Subcutaneous abdominal adipose tissue (tissue), 5 donors: ENCODE results near the gene XG.
"Not testable (repeated sequence)": the region's sequence is repeated elsewhere in the genome, so short reads cannot be mapped to it uniquely, and the experiment has no call there.

Source experiments
- H3K27ac ChIP-seq: one replicate; pipeline ENCODE4 v1.7.0; 2013; ENCODE audit warnings: low read depth, mild to moderate bottlenecking, inconsistent platforms, low read length, moderate library complexity
- H3K27me3 ChIP-seq, 5 donors: one replicate each; pipeline ENCODE4 v1.7.0; 2013; ENCODE audit warnings: low read length in 5 of 5, inconsistent platforms in 1 of 5; ENCODE audit not compliant: control insufficient read depth in 5 of 5, insufficient read depth in 4 of 5
- H3K36me3 ChIP-seq, 5 donors: one replicate each; pipeline ENCODE4 v1.7.0; 2013; ENCODE audit warnings: low read length in 5 of 5; ENCODE audit not compliant: control insufficient read depth in 5 of 5, insufficient read depth in 5 of 5
- H3K4me1 ChIP-seq, 5 donors: one replicate each; pipeline ENCODE4 v1.7.0; 2013; ENCODE audit warnings: low read length in 5 of 5, mild to moderate bottlenecking in 3 of 5, moderate library complexity in 1 of 5; ENCODE audit not compliant: control insufficient read depth in 5 of 5, insufficient read depth in 5 of 5
- H3K4me3 ChIP-seq, 5 donors: one replicate each; pipeline ENCODE4 v1.7.0; 2013; ENCODE audit warnings: low read length in 5 of 5, low read depth in 1 of 5
- H3K9ac ChIP-seq, 5 donors: one replicate each; pipeline ENCODE4 v1.7.0; 2013; ENCODE audit warnings: low read length in 5 of 5, mild to moderate bottlenecking in 4 of 5, moderate library complexity in 3 of 5
- H3K9me3 ChIP-seq, 5 donors: one replicate each; pipeline ENCODE4 v1.7.0; 2013; ENCODE audit warnings: low read length in 5 of 5; ENCODE audit not compliant: control insufficient read depth in 5 of 5
- donor health status: healthy.
- donor health status: healthy.
- donor health status: healthy.
- donor health status: healthy.
- donor health status: healthy.

The XG gene

GRCh38 chrX:2712428-2712827 lies 39.4 kb upstream of the XG start:
- Histone ChIP-seq H3K36me3 (peaks cover 5 to 54% (median 43%) of the 10 kb centered on the region in 5 donors), H3K9ac (no peak overlapping the region)

GRCh38 chrX:2712890-2713840 lies 38.7 kb upstream of the XG start:
- H3K4me1 ChIP-seq: peaks cover 9 to 35% (median 28%) of the 10 kb centered on the region in 5 donors
- no peaks in the 10 kb centered on the region for H3K9me3 ChIP-seq
- no peaks in the 10 kb centered on the region for H3K27me3 ChIP-seq
- H3K4me3 ChIP-seq: no peak overlapping the region
- H3K36me3 ChIP-seq: peaks cover 8 to 61% (median 50%) of the 10 kb centered on the region in 5 donors
- H3K27ac ChIP-seq: no peak overlapping the region
- no peak overlapping the region for H3K9ac ChIP-seq

More at GRCh38 chrX:2712428-2712827, 39.4 kb upstream of the XG start:
- no peaks in the 10 kb centered on the region for H3K9me3 ChIP-seq
- peaks cover 10 to 42% (median 36%) of the 10 kb centered on the region in 5 donors for H3K4me1 ChIP-seq
- H3K27me3 ChIP-seq: no peaks in the 10 kb centered on the region
- no peak overlapping the region for H3K27ac ChIP-seq
- no peak overlapping the region for H3K4me3 ChIP-seq

GRCh38 chrX:2714551-2714950 lies 37.3 kb upstream of the XG start:
- Histone ChIP-seq H3K9ac (no peak overlapping the region), H3K27me3 (no peaks in the 10 kb centered on the region), H3K9me3 (no peaks in the 10 kb centered on the region), H3K36me3 (peaks cover 18 to 68% (median 56%) of the 10 kb centered on the region in 5 donors), H3K4me3 (no peak overlapping the region), H3K4me1 (peaks cover 3 to 21% (median 15%) of the 10 kb centered on the region in 5 donors), H3K27ac (no peak overlapping the region)

- Histone ChIP-seq H3K36me3 (peaks cover 19 to 74% (median 62%) of the 10 kb centered on the region in 5 donors), H3K4me1 (peaks cover 0 to 15% (median 10%) of the 10 kb centered on the region in 5 donors), H3K9ac (no peak overlapping the region), H3K27me3 (no peaks in the 10 kb centered on the region), H3K4me3 (no peak overlapping the region), H3K9me3 (no peaks in the 10 kb centered on the region), H3K27ac (no peak overlapping the region)
Observed at GRCh38 chrX:2715066-2715600, 36.7 kb upstream of the XG start.

- H3K4me3 ChIP-seq: no peak overlapping the region
- H3K27ac ChIP-seq: no peak overlapping the region
- no peaks in the 10 kb centered on the region for H3K9me3 ChIP-seq
- peaks cover 0 to 9% (median 2%) of the 10 kb centered on the region in 5 donors for H3K4me1 ChIP-seq
- H3K36me3 ChIP-seq: peaks cover 23 to 87% (median 72%) of the 10 kb centered on the region in 5 donors
- no peaks in the 10 kb centered on the region for H3K27me3 ChIP-seq
- no peak overlapping the region for H3K9ac ChIP-seq
Observed at GRCh38 chrX:2717312-2717711, 34.5 kb upstream of the XG start.

- H3K4me3 ChIP-seq: no peak overlapping the region
- H3K9me3 ChIP-seq: no peaks in the 10 kb centered on the region
- no peak overlapping the region for H3K27ac ChIP-seq
- no peaks in the 10 kb centered on the region for H3K4me1 ChIP-seq
- H3K36me3 ChIP-seq: peaks cover 29 to 89% (median 77%) of the 10 kb centered on the region in 5 donors
- no peaks in the 10 kb centered on the region for H3K27me3 ChIP-seq
- no peak overlapping the region for H3K9ac ChIP-seq
Observed at GRCh38 chrX:2718821-2719220, 33.0 kb upstream of the XG start.

GRCh38 chrX:2719774-2720447 lies 31.9 kb upstream of the XG start:
- no peaks in the 10 kb centered on the region for H3K9me3 ChIP-seq
- no peak overlapping the region for H3K27ac ChIP-seq
- no peaks in the 10 kb centered on the region for H3K27me3 ChIP-seq
- peaks cover 32 to 96% (median 78%) of the 10 kb centered on the region in 5 donors for H3K36me3 ChIP-seq
- H3K9ac ChIP-seq: no peak overlapping the region
- no peaks in the 10 kb centered on the region for H3K4me1 ChIP-seq
- no peak overlapping the region for H3K4me3 ChIP-seq

- no peak overlapping the region for H3K4me3 ChIP-seq
- no peaks in the 10 kb centered on the region for H3K4me1 ChIP-seq
- H3K9me3 ChIP-seq: no peaks in the 10 kb centered on the region
- H3K27ac ChIP-seq: no peak overlapping the region
- H3K9ac ChIP-seq: no peak overlapping the region
- H3K27me3 ChIP-seq: no peaks in the 10 kb centered on the region
- H3K36me3 ChIP-seq: peaks cover 30 to 94% (median 78%) of the 10 kb centered on the region in 5 donors
Observed at GRCh38 chrX:2723286-2723879, 28.5 kb upstream of the XG start.

- H3K27ac ChIP-seq, H3K9me3 ChIP-seq, H3K9ac ChIP-seq, H3K4me1 ChIP-seq, H3K27me3 ChIP-seq, H3K4me3 ChIP-seq: not testable (repeated sequence)
- peaks cover 22 to 83% (median 69%) of the 10 kb centered on the region in 5 donors for H3K36me3 ChIP-seq
Observed at GRCh38 chrX:2727264-2727663, 24.6 kb upstream of the XG start.
